ENCODE measurements around the gene FBXL7.

The FBXL7 gene

DNA sequence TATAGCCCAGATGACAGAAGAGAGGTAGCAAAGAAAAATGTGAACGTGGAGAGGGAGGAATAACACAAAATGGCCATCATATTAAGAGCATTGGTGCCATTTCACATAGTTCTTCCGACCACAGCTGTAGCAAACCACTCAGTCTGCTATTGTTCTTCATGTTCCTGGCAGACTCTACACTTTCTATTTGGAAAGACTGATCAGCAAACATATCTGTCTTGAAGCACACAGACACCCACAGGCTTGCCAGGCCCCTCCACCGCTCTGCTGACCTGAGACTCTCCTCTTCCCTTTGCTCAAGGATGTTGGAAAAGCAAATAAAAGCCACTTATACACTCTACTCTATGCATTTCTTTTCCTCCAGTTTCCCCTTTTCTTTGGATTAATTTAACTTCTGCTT lies 298.0 kb downstream of the FBXL7 start:
- Histone ChIP-seq H3K27ac (ENCODE audit: low read length) (no peak overlapping the region), H3K27me3 (ENCODE audit: control insufficient read depth, insufficient read depth, low read length) (no peaks in the 10 kb centered on the region), H3K4me1 (ENCODE audit: control insufficient read depth, low read depth, low read length) (peaks cover 27% of the 10 kb centered on the region), H3K36me3 (ENCODE audit: control insufficient read depth, low read depth, low read length) (no peaks in the 10 kb centered on the region), H3K9me3 (ENCODE audit: control insufficient read depth, low read depth, low read length) (peaks cover 5% of the 10 kb centered on the region), H3K9ac (ENCODE audit: low read length) (no peak overlapping the region), H3K4me3 (ENCODE audit: low read length) (no peak overlapping the region)

DNA sequence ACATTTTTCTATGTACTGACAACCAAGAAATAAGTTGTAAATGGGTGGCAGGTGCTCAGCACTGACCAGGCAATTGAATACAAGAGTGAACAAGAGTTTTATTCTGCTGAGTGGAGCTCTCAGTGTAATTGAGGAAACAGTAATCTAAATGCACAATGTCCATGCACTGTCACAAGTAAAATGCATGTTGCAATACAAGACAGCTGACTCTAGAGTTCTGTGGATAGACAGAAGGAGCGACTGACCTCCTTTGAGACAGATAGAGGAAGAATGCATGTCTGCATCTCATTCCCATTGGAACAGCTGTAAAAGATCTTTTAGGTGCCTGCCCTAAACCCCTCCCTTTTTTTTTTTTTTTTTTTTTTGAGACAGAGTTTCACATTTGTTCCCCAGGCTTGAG lies 299.0 kb downstream of the FBXL7 start:
- H3K4me1 ChIP-seq (ENCODE audit: control insufficient read depth, low read depth, low read length), result peaks cover 21% of the 10 kb centered on the region
- H3K27me3 ChIP-seq (ENCODE audit: control insufficient read depth, insufficient read depth, low read length), result no peaks in the 10 kb centered on the region
- H3K27ac ChIP-seq (ENCODE audit: low read length), result no peak overlapping the region

DNA sequence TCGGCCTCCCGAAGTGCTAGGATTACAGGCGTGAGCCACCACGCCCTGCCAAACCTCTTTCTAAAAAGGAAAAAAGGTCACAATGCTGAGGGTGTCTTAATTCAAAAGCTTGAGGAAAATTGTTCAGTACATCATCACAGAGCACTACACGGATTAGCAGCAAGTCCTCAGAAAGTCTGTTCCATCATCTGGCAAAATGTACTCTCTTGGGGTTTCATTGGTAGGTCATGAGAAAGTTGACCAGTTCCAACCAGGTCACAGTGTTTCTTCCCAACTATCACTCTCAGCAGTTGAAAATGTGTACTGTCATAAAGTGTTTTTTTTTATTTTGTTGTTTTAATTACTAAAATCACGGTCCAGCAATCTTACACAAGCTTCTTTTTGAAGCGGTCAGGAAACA lies 299.6 kb downstream of the FBXL7 start:
- Histone ChIP-seq H3K27ac (ENCODE audit: low read length) (no peak overlapping the region), H3K9me3 (ENCODE audit: control insufficient read depth, low read depth, low read length) (peaks cover 8% of the 10 kb centered on the region), H3K27me3 (ENCODE audit: control insufficient read depth, insufficient read depth, low read length) (no peaks in the 10 kb centered on the region), H3K9ac (ENCODE audit: low read length) (no peak overlapping the region), H3K36me3 (ENCODE audit: control insufficient read depth, low read depth, low read length) (no peaks in the 10 kb centered on the region), H3K4me1 (ENCODE audit: control insufficient read depth, low read depth, low read length) (peaks cover 17% of the 10 kb centered on the region), H3K4me3 (ENCODE audit: low read length) (no peak overlapping the region)

More for the DNA sequence above, 299.0 kb downstream of the FBXL7 start:
- peaks cover 5% of the 10 kb centered on the region for H3K9me3 ChIP-seq (ENCODE audit: control insufficient read depth, low read depth, low read length)
- H3K4me3 ChIP-seq (ENCODE audit: low read length), result no peak overlapping the region
- H3K9ac ChIP-seq (ENCODE audit: low read length), result no peak overlapping the region
- H3K36me3 ChIP-seq (ENCODE audit: control insufficient read depth, low read depth, low read length), result no peaks in the 10 kb centered on the region

DNA sequence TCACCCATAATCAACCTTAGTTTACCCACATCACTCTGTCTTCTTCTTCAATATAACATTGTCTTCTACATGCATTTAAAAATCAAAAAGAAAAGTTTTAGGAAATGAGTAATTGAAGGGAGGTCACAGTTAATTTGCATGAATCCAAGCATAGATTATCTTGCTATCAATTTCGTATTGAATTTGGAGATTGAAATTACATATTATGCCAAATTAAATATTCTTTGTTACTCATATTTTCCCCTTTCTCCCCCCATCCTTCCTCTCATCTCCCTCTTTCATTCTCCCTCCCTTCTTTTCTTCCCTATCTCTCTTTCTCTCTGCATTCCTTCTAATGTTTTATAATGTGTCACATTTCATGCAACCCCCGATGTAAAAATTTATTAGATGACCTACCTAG lies 303.3 kb downstream of the FBXL7 start:
- Histone ChIP-seq H3K36me3 (ENCODE audit: control insufficient read depth, low read depth, low read length) (no peaks in the 10 kb centered on the region), H3K27me3 (ENCODE audit: control insufficient read depth, insufficient read depth, low read length) (no peaks in the 10 kb centered on the region), H3K9me3 (ENCODE audit: control insufficient read depth, low read depth, low read length) (peaks cover 9% of the 10 kb centered on the region), H3K27ac (ENCODE audit: low read length) (no peak overlapping the region), H3K4me3 (ENCODE audit: low read length) (no peak overlapping the region), H3K4me1 (ENCODE audit: control insufficient read depth, low read depth, low read length) (peaks cover 3% of the 10 kb centered on the region), H3K9ac (ENCODE audit: low read length) (no peak overlapping the region)

DNA sequence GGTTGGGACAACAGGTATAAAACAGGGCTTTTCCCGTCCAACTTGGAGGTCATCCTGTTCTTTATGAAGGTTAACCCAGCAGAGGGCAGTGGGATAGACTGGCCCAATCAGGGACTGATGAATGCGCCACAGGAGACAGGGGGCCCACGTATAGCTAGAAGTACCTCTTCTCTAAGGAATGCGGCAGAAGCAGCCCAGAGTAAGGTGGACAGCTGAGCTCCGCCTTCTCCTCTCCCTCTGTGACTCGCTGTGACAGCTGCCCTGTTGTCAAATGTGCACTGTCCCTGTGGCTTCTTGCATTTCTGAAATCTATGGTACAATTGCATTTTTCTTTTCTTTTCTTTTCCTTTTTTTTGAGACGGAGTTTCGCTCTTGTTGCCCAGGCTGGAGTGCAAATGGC lies 306.6 kb downstream of the FBXL7 start:
- Histone ChIP-seq H3K4me3 (ENCODE audit: low read length) (no peak overlapping the region), H3K36me3 (ENCODE audit: control insufficient read depth, low read depth, low read length) (no peaks in the 10 kb centered on the region), H3K27ac (ENCODE audit: low read length) (no peak overlapping the region), H3K9ac (ENCODE audit: low read length) (no peak overlapping the region), H3K27me3 (ENCODE audit: control insufficient read depth, insufficient read depth, low read length) (no peaks in the 10 kb centered on the region), H3K4me1 (ENCODE audit: control insufficient read depth, low read depth, low read length) (peaks cover 3% of the 10 kb centered on the region), H3K9me3 (ENCODE audit: control insufficient read depth, low read depth, low read length) (peaks cover 9% of the 10 kb centered on the region)

DNA sequence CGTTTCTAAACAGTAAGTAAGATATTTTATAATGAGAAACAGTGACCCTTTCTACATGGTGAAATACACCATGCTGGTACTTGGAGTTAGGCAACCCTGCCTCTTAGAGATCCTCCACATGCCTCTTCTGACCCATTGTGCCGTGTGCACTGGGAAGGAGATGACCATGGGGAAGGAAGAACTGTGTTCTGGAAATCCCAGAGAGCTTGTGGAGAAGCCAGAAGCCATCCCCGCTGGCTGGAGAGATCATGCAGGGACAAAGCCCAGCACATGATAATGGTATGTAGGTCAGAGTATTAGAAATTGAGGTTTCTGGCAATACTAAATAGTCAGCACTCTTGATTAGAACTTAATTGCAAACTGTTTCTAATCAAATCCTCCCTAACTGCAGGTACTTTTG lies 307.3 kb downstream of the FBXL7 start:
- Histone ChIP-seq H3K9me3 (ENCODE audit: control insufficient read depth, low read depth, low read length) (peaks cover 9% of the 10 kb centered on the region), H3K9ac (ENCODE audit: low read length) (no peak overlapping the region), H3K4me3 (ENCODE audit: low read length) (no peak overlapping the region), H3K36me3 (ENCODE audit: control insufficient read depth, low read depth, low read length) (no peaks in the 10 kb centered on the region), H3K4me1 (ENCODE audit: control insufficient read depth, low read depth, low read length) (peaks cover 3% of the 10 kb centered on the region), H3K27me3 (ENCODE audit: control insufficient read depth, insufficient read depth, low read length) (no peaks in the 10 kb centered on the region), H3K27ac (ENCODE audit: low read length) (no peak overlapping the region)

DNA sequence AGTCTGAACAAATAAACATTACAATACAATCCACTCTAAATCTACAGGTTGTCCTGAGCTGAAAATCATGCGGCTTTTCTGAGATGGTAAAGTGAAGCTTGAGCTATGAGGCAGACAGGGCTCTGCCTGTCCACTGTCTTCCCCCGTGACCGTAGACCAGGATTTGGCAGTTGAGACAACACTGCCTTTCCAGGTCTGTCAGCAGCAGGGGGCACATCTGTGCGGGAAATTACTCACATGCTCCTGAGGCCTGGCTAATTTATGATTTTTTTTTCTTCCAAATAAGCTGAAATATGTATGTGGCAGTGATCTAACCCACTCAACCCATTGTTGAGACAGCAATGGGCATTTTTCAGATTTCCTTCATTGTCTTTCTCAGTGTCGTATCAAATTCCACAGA lies 307.9 kb downstream of the FBXL7 start:
- Histone ChIP-seq H3K36me3 (ENCODE audit: control insufficient read depth, low read depth, low read length) (no peaks in the 10 kb centered on the region), H3K9me3 (ENCODE audit: control insufficient read depth, low read depth, low read length) (peaks cover 9% of the 10 kb centered on the region), H3K9ac (ENCODE audit: low read length) (no peak overlapping the region), H3K27ac (ENCODE audit: low read length) (no peak overlapping the region), H3K4me3 (ENCODE audit: low read length) (no peak overlapping the region), H3K27me3 (ENCODE audit: control insufficient read depth, insufficient read depth, low read length) (no peaks in the 10 kb centered on the region), H3K4me1 (ENCODE audit: control insufficient read depth, low read depth, low read length) (peaks cover 3% of the 10 kb centered on the region)

DNA sequence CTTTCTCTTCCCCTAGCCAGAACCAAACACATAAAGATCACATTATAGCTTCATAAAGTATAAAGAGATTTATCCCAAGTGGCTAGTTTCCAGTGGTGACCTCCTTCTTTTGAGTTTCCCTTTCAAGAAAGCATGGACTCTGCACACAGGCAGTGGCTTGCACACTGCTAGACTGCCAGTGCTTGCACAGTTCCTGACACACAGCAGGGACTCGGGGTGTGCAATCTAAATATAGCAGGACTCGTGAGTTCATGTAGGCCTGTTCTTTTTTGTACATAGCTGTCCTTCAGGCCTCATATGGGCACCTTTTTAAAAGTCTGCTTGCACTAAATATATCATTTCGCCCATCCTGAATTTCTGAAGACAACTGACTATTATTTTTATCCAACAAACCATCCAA lies 308.6 kb downstream of the FBXL7 start:
- H3K4me3 ChIP-seq (ENCODE audit: low read length), result no peak overlapping the region

DNA sequence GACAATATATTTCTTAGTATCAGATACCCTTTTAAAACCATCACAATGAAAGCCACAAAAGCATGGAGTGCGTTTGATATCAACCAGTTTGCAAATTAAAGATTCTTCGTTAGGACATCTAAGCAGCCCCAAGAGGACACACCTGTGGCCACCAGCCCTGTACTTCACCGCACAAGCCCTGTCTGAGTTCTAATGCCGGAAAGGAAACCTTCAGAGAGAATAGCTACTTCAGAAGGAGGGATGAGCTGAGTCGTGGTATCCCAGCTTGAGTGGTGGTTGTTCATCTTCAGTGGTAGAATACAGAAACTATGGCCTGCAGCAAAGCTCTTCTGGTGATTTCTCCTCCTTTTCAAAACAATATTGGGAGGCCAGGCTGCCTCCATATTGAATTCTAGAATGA lies 319.6 kb downstream of the FBXL7 start:
- Histone ChIP-seq H3K36me3 (ENCODE audit: control insufficient read depth, low read depth, low read length) (no peaks in the 10 kb centered on the region), H3K27me3 (ENCODE audit: control insufficient read depth, insufficient read depth, low read length) (no peaks in the 10 kb centered on the region), H3K27ac (ENCODE audit: low read length) (no peak overlapping the region), H3K9me3 (ENCODE audit: control insufficient read depth, low read depth, low read length) (no peaks in the 10 kb centered on the region), H3K4me3 (ENCODE audit: low read length) (no peak overlapping the region), H3K9ac (ENCODE audit: low read length) (no peak overlapping the region), H3K4me1 (ENCODE audit: control insufficient read depth, low read depth, low read length) (no peaks in the 10 kb centered on the region)

More for the DNA sequence above, 308.6 kb downstream of the FBXL7 start:
- peaks cover 9% of the 10 kb centered on the region for H3K9me3 ChIP-seq (ENCODE audit: control insufficient read depth, low read depth, low read length)
- no peaks in the 10 kb centered on the region for H3K27me3 ChIP-seq (ENCODE audit: control insufficient read depth, insufficient read depth, low read length)
- H3K4me1 ChIP-seq (ENCODE audit: control insufficient read depth, low read depth, low read length), result peaks cover 3% of the 10 kb centered on the region
- H3K9ac ChIP-seq (ENCODE audit: low read length), result no peak overlapping the region
- H3K27ac ChIP-seq (ENCODE audit: low read length), result no peak overlapping the region
- no peaks in the 10 kb centered on the region for H3K36me3 ChIP-seq (ENCODE audit: control insufficient read depth, low read depth, low read length)

DNA sequence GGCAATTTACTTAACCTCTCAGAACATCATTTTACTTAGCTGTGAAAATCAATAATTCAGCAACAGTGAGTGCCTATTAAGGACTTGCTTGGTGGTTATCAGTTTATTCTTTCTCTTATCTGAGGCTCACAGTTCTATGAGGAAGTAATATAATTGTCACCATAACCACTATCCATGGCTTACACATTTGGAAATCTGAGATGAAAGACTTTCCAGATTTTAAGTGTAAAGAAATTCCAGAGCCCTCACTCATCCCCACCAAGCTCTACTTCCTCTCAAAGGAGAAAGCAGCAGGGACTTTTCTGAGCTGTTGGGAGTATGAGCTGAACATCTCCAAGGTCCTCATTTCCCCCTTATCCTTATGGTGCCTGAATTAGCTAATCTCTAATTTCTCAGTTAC lies 321.5 kb downstream of the FBXL7 start:
- Histone ChIP-seq H3K9me3 (ENCODE audit: control insufficient read depth, low read depth, low read length) (no peaks in the 10 kb centered on the region), H3K4me1 (ENCODE audit: control insufficient read depth, low read depth, low read length) (no peaks in the 10 kb centered on the region), H3K4me3 (ENCODE audit: low read length) (no peak overlapping the region), H3K36me3 (ENCODE audit: control insufficient read depth, low read depth, low read length) (no peaks in the 10 kb centered on the region), H3K9ac (ENCODE audit: low read length) (no peak overlapping the region), H3K27ac (ENCODE audit: low read length) (no peak overlapping the region), H3K27me3 (ENCODE audit: control insufficient read depth, insufficient read depth, low read length) (no peaks in the 10 kb centered on the region)

DNA sequence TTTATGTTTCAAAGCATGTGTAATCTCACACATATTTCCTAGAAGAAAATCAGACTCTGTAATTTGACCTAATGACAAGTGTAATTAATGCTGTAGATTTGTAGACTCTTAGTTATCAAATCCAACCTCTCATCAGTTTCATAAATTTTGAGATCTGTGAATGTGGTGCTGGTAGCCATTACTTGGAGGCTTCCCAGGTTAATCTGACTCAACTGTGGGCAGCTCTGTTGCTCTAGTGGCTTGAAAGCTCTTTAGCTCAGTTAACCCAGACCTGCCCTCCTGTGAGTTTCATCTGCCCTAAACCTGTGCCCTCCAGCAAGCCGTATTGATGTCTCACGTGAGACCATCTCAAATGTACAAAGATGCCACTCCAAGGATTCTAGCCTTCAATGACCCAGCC lies 323.4 kb downstream of the FBXL7 start:
- H3K27me3 ChIP-seq (ENCODE audit: control insufficient read depth, insufficient read depth, low read length), result no peaks in the 10 kb centered on the region
- H3K27ac ChIP-seq (ENCODE audit: low read length), result no peak overlapping the region
- H3K4me3 ChIP-seq (ENCODE audit: low read length), result no peak overlapping the region
- H3K9me3 ChIP-seq (ENCODE audit: control insufficient read depth, low read depth, low read length), result no peaks in the 10 kb centered on the region
- no peak overlapping the region for H3K9ac ChIP-seq (ENCODE audit: low read length)
- no peaks in the 10 kb centered on the region for H3K36me3 ChIP-seq (ENCODE audit: control insufficient read depth, low read depth, low read length)
- peaks cover 6% of the 10 kb centered on the region for H3K4me1 ChIP-seq (ENCODE audit: control insufficient read depth, low read depth, low read length)

DNA sequence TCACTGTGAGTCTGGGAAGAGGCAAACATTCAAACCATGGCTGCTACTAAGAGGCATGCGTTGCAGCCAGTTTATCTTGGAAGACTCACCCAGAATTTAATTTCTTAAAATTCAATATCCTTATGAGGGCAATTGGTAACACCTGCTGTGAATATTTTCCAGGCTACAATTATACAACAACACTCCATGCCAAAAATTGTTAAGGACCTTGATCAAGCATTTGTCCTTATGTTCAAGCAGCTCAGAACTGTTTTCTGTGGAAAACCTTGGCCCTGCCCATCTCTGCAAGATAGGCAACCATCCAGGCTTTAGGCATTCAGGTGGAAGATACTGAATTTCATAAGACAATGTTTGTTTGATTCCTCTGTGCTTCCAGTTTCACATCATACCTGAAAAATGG lies 327.8 kb downstream of the FBXL7 start:
- H3K27ac ChIP-seq (ENCODE audit: low read length), result no peak overlapping the region

More for the DNA sequence above, 327.8 kb downstream of the FBXL7 start:
- H3K36me3 ChIP-seq (ENCODE audit: control insufficient read depth, low read depth, low read length), result no peaks in the 10 kb centered on the region
- H3K4me1 ChIP-seq (ENCODE audit: control insufficient read depth, low read depth, low read length), result peaks cover 6% of the 10 kb centered on the region
- no peaks in the 10 kb centered on the region for H3K27me3 ChIP-seq (ENCODE audit: control insufficient read depth, insufficient read depth, low read length)
- H3K9ac ChIP-seq (ENCODE audit: low read length), result no peak overlapping the region
- H3K9me3 ChIP-seq (ENCODE audit: control insufficient read depth, low read depth, low read length), result no peaks in the 10 kb centered on the region
- H3K4me3 ChIP-seq (ENCODE audit: low read length), result no peak overlapping the region

Data from iPS-18a (cell line).